ENCODE measurements around the gene ITPRIPL2.

Gene ITPRIPL2

DNA sequence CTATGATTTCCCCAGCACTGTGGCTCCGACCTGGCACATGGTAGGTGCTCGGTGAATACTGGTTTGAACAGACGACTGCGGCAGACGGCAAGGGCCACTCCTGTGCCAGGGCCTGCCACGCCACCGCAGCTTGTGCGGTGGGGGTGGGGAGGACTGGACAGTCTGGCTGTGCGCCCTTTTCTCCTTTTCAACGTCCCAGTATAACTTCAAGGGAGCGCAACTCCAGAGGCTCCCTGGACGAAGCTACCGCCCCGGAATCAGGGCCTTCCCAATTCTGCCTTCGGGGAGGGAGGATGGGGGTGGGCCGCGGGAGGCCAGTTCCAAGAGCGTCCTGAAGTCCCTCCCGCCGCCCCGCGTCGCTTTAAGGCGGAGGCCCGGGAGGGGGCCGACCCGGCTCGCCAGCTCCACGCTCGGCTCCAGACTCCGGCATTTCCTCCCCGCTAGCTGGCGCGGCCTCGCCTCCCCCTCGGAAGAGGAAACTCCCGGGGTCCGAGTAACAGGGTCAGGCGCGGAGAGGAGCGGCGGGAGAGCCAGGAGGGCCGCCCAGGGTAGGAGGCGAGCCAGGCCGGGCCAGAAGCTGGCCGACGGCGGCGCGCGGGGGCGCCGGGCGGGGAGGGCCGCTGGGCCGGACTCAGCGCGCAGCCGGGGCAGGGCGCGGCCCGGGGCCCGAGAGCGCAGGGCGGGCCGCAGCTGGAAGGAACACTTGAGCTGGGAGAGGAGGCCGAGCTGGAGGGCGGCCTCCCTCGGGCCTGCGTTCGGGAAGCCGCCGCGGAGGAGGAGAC, at the start of gene ITPRIPL2:
ITPRIPL2 (plus strand) TSS at position 388 of the 782 bp plus-strand sequence. CDS start 498 bp downstream, outside the sequence.
- DNase-seq (ENCODE audit: low read depth in 1 of 2, low spot score in 1 of 2), result no peak

DNA sequence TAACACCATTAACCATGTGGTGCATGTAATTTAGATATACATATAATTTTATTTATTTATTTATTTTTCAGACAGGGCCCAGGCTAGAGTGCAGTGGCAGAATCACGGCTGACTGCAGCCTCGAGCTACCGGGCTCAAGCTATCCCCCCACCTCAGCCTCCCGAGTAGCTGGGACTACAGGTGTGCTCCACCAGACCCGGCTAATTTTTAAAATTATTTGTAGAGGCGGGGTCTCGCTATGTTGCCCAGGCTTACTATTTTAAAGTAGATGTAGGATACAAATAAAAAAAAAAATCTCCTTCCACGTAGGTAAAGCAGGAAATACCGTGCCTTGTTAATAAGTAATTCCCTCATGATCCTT, 46.8 kb upstream of the ITPRIPL2 start:
- DNase-seq (ENCODE audit: low read depth in 1 of 2, low spot score in 1 of 2), result no peak

DNA sequence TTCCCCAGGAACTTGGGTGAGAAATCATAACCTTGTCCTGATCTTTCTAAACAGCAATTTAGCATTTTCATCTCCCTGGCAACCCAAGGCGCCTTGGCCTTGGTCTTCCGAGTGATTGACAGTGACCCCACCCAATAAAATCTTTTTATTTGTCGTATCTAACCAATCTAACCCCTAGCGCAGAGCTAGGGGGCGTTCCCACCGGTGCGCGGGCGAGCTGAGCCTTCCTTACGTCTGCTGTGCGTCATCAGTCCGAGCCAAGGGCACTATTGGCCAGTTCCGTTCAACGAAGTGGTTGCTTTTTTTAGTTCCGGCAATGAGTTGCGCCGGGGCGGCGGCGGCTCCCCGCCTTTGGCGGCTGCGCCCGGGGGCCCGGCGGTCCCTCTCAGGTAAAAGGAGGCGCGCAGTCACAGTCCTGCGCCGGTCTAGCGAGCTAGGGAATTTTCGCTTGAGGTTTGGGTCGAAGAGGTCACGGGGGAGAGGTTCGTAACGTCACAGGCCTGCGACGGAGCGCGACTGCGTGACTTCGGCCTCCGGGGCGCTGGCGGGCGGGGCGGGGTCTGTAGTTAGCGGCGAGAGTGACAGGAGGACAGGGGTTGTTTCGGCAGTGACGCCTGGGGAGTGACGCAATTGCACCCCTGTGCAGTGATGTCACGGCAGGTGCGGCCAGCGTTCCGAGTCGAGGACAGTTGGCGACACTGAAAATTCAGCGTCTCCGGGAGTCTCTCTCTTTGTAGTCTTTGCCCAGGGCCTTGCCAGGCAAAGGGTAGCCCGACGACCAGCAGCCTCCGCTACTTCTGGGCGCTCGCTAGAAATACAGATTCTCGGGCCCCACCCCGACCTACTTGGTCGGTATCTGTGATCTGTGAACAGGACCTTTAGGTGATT, 46.2 kb upstream of the ITPRIPL2 start, which contains the start of gene COQ7:
COQ7 (plus strand) TSS at position 266 of the 888 bp plus-strand sequence; CDS start at position 317, 51 bp downstream.
- DNase-seq (ENCODE audit: low read depth in 1 of 2, low spot score in 1 of 2), result peak; percentile 97 to 98

DNA sequence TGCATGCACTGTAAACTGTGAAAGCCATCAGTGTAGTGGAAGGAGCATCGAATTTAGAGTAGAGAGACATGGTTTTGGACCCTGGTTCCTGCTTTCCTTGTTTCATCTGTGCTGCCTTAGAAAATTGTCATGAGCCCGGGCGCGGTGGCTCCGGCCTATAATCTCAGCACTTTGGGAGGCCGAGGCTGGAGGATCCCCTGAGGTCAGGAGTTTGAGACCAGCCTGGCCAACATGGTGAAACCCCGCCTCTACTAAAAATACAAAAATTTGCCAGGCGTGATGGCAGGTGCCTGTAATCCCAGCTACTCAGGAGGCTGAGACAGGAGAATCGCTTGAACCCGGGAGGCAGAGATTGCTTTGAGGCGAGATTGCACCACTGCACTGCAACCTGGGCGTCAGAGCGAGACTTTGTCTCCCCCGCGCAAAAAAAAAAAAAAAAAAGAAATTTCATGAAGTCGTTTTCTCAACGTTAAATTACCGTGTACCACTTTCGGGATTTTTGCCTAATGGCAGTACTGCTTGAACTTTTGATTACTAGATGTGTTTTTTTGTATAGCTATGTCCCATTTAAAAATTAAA, 45.4 kb upstream of the ITPRIPL2 start:
- no peak for DNase-seq (ENCODE audit: low read depth in 1 of 2, low spot score in 1 of 2)

DNA sequence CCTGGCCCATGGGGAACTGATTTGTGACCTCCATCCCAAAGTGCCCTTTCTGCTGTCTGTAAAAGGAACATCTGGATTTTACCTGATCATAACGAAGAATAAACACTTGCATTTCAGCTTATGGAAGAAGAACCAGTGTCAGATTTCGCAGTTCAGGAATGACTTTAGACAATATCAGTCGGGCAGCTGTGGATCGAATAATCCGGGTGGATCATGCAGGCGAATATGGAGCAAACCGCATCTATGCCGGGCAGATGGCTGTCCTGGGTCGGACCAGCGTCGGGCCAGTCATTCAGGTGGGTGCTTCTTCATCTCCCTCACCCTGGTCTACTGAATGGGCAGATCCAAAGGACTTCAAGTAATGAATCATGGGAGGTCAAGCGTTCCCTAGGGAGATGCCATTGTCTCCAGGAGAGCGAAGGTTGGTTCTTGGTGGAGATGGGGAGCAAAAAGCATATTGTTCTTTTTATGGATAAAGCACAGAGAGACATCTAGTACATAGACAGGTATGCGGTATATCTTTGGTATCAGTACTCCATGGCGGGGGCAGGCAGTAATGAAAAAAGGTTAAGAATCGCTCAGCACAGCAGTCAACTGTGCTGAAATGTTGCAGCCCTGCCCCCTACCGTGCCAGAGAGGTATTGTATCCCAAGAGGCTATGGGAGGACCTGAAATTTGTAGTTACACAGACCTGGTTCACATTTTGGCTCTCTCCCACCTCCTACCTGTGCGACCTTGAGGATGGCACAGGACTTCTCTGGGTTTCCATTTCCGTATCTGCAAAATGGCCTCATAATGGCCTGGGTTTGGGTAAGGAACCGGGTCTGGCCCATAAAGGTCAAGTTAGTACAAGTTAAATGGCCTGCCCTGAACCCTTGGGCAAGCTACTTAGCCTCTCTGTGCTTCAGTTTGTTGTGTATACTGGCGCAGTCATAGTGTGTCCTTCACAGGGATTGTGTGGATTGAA, 41.7 kb upstream of the ITPRIPL2 start:
- DNase-seq (ENCODE audit: low read depth in 1 of 2, low spot score in 1 of 2), result peak in 1 of 2 donors; percentile 27

DNA sequence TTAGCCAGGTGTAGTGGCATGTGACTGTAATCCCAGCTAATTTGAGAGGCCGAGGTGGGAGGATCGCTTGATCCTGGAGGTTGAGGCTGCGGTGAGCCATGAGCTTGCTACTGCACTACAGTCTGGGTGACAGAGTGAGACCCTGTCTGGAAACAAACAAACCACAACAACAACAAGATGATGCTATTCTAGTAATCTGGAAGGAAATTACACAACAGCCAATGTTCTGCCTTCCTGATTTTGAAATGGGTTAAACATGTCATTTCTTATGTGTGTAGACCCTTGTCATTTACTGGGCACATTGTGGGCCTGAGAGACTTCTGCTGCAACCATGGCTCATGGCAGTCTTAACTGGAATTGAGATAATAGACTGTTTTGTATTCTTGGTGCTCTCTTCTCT, 40.4 kb upstream of the ITPRIPL2 start:
- DNase-seq (ENCODE audit: low read depth in 1 of 2, low spot score in 1 of 2), result no peak

DNA sequence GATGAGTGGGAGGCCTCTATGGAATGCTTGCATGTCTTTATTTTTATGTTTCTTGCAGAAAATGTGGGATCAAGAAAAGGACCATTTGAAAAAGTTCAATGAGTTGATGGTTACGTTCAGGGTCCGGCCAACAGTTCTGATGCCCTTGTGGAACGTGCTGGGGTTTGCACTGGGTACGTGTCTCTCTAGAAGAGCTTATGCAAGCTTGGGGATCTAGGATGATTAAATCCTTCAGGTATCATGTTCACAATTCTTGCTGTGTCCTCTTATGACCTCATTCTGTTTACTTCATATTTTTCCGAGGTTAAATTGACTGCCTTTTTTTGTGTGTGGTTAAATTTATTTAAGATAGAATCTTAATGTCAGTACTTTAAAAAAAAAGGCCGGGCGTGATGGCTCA, 39.9 kb upstream of the ITPRIPL2 start:
- DNase-seq (ENCODE audit: low read depth in 1 of 2, low spot score in 1 of 2), result no peak

DNA sequence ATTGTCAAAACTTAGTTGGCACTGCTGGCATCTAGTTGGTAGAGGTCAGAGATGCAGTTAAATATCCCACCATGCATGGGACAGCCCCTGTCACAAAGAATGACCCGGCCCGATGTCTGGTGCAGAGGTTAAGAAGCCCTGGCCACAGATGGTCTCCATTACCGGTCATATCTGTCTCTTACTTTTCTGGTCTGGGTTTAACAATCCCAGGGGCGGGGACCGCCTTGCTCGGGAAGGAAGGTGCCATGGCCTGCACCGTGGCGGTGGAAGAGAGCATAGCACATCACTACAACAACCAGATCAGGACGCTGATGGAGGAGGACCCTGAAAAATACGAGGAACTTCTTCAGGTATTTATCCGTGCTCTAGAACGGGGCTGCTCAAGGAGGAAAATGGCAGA, 38.3 kb upstream of the ITPRIPL2 start:
- DNase-seq (ENCODE audit: low read depth in 1 of 2, low spot score in 1 of 2), result no peak

DNA sequence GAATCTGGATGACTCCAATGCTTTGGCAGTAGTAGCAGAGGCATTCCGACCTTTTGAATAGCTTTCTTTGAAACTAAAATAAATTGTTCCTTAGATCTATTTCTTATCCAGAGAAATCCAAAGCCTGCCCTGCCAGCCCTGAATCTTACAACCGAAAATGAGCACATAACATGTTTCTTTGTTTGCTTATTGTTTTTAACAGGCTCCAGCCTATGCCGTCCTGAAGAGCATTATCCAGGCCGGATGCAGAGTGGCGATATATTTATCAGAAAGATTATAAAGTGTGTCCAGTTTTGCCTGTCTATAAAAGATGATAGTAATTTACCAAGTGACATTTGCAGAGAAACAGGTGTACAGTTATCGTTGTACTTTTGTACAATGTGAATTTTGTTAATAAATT, 35.9 kb upstream of the ITPRIPL2 start:
- no peak for DNase-seq (ENCODE audit: low read depth in 1 of 2, low spot score in 1 of 2)

DNA sequence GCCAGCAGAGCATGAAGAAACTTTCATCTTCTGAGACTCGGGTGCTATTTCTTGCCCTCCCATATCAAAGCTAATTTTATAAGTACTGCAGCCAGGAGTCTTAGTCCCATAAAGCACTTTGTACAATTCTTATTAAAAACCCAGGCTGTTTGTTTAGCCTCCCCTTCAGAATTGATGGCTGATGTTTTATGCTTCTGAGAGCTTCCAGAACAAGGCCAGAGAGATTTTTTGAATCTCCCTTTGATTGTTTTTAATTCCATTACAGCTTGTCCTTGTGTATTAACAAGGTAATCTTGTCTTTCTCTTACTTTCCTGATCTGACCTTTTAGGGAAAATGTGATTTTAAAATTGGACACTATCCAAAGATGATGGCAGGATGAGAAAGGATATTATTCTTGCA, 30.1 kb upstream of the ITPRIPL2 start:
- DNase-seq (ENCODE audit: low read depth in 1 of 2, low spot score in 1 of 2), result no peak

DNA sequence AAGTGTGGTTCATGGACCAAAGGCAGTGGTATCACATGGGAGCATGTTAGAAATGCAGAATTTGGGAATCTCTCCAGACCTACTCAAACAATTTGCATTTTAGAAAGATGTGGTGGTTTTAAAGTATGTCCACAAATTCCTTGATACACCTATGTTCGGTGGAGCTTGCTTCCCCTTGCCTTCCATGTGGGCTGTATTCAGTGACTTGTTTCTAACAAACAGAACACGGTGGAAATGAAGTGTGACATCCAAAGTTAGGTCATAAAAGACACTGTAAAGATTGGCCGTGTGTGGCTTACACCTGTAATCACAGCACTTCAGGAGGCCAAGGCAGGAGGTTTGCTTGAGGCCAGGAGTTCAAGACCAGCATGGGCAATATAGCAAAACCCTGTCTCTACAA, 29.6 kb upstream of the ITPRIPL2 start:
- no peak for DNase-seq (ENCODE audit: low read depth in 1 of 2, low spot score in 1 of 2)

DNA sequence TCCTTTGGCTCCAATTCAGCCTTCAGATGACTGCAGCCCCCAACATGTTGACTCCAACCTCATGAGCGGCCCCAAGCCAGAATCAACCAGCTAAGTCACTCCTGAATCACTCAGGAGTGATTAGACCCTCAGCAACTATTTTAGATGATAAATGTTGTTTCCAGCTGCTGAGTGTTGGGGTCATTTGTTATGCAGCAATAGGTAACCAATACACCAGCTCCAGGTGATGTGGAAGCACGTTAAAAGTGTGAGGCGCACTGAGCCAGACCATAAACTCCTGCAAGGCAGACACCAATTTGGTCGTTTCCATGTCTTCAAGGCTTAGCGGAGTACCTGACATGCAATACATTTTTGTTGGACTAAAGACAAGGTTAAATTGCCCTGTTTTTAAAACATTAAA, 28.9 kb upstream of the ITPRIPL2 start:
- DNase-seq (ENCODE audit: low read depth in 1 of 2, low spot score in 1 of 2), result no peak

DNA sequence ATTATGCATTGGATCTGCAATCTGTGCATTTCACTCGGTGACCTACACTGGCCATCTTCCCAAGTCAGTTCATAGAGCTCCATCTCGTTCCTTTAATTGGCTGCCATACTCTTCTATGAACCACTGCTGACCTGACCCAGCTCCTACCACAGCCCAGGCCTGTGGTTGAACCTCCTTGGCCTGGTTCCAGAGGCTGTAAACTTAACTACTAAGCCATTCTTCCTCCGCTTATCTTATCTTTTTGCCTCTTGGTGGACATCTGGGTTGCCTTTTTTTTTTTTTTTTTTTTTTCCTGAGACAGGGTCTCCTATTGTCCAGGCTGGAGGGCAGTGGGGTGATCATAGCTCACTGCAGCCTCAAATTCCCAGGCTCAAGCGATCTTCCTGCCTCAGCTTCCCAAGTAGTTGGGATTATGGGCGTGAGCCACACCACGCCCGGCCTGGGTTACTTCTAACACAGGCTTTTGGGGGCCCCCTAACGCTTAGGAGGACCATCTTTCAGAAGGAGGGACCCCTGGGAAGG, 28.0 kb upstream of the ITPRIPL2 start:
- DNase-seq (ENCODE audit: low read depth in 1 of 2, low spot score in 1 of 2), result no peak

DNA sequence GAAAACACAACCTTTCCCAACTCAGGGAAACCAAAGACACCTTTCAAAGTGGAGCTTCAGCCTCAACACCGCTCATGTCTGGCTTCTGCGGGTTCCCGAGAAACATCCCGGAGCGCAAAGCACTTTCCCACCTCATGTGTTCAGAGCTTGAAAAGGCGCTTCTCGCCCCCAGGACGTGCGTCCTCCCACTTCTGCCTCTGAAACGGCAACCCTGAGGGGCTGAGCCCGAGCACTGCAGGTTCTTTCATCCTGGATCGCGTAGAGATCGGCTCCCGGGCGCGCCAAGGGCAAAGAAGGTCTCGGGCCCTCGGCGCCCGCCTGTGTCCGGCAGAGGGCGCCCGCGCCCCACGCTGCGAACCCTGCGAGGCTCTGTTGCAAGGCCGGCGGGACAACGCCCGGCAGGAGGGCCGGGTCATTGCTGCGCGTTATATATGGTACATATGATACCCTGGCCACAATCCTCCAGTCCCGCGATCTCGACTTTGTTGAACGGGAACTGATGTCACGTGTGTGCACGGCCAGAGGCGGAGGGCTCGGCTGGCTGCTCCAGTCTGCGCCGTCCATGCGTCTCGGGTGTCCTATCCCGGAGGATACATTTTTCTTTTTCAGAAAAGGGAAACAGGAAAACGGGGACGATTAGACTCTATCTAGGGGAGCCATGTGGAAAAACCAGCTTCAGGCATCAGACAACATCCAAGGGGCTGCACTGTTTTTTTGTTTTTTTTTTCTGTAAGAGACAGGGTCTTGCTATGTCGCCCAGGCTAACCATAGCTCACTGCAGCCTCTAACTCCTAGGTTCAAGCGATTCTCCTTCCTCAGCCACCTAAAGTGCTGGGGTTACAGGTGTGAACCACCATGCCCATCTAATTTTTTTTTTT, 27.2 kb upstream of the ITPRIPL2 start:
- DNase-seq (ENCODE audit: low read depth in 1 of 2, low spot score in 1 of 2), result peak; percentile 66 to 72

DNA sequence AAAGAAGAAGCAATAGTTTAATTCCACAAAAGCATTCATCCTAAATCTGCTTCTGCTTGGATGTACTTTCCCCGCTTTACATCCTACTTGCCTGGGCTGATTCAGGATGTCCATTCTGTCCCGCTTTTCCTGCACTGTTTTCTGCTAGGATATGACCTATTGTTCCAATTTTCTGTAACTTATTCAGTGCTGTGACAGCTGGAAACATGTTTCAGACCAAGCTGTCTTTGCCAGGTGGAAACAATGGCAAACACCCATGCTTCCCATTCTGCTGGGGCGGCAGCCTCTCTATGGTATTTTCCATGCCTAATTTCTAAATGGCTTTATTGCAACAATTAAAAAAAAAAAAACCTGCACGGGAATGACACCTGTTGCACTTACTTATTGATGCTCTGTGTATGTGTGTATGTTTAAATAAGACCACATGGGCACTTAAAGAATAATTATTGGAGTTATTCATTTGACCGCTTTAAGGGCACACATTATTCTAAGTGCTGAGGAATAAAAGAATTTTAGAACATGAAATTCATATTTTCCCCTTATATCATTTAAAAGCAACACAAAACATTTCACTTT, 25.3 kb upstream of the ITPRIPL2 start:
- no peak for DNase-seq (ENCODE audit: low read depth in 1 of 2, low spot score in 1 of 2)

DNA sequence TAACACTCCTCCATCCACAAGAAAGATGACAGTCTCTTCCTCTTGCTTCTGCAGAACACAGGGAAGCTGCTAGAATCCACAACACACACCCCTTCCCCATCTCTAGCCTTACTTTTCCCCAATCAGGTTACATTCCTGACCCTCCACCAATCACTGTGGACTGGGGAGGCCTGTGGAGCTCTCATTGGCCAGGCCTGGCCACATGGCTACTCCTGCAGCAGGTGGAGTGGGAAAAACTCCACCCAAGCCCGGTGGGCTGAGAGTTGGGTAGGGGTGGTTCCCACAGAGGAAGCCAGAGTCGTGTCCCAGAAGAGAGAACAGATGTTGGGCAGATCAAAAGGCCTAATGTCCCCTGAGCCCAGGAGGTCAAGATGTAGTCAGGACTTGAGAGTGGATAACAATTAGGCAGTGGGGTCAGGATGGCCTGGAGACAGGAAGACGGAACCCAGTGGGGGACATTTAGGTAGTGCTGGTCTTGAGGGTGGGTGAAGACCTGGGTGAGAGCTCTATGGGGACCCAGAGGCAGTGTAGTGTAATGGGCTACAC, 24.3 kb upstream of the ITPRIPL2 start:
- DNase-seq (ENCODE audit: low read depth in 1 of 2, low spot score in 1 of 2), result no peak

DNA sequence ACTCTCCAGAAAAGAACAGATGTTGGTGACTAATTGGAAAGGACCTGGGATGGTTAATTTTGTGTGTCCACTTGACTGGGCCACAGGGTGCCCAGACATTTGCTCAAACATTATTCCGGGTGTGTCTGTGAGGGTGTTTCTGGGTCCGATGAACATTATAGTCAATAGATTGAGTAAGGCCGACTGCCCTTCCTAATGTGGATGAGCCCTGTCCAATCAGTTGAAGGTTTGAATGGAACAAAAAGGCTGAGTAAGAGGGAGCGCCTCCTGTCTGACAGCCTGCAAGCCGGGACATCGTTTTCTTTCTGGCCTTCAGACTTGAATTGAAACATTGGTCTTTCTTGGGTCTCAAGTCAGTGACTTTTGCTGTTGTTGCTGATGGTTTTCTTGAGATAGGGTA, 22.8 kb upstream of the ITPRIPL2 start:
- no peak for DNase-seq (ENCODE audit: low read depth in 1 of 2, low spot score in 1 of 2)

DNA sequence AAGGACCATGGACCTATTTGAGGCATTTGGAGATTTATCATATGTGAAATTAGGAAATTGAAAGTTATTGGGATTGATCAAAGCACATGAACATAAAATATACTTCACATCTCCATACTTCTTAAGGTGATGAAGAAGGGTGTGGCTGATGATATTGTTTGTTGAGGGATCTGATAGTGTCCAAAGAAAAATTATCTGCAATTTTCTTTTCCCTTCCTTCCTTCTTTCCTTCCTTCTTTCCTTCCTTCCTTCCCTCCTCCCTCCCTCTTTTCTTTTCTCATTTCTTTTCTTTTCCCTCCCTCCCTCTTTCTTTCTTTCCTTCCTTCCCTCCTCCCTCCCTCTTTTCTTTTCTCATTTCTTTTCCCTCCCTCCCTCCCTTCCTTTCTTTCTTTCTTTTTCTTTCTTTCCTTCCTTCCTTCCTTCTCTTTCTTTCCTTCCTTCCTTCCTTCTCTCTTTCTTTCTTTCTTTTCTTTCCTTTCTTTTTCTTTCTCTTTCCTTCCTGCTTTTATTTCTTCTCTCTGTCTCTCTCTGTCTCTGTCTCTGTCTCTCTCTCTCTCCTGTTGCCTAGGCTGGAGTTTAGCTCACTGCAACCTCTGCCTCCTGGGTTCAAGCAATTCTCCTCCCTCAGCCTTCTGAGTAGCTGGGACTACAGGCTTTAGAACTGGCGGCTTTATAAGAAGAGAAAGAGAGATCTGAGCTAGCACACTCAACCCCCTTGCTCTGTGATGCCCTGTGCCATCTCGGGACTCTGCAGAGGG, 20.9 kb upstream of the ITPRIPL2 start:
- no peak for DNase-seq (ENCODE audit: low read depth in 1 of 2, low spot score in 1 of 2)

All from activated CD4-positive, alpha-beta T cell treated with anti-CD3 and anti-CD28 coated beads, Interleukin-2, amount 50 U/mL, for 24 hours (primary cell).